NCI-H146 treated with DMSO at 0.1 percent for 48 hours (cell line): ENCODE measurements around the gene SLIT1.

Source experiments
- DNase-seq: peaks from one replicate; lab custom pipeline; 2025; ENCODE audit not compliant: unreplicated experiment; lab: John Stamatoyannopoulos, UW

Gene SLIT1

DNA sequence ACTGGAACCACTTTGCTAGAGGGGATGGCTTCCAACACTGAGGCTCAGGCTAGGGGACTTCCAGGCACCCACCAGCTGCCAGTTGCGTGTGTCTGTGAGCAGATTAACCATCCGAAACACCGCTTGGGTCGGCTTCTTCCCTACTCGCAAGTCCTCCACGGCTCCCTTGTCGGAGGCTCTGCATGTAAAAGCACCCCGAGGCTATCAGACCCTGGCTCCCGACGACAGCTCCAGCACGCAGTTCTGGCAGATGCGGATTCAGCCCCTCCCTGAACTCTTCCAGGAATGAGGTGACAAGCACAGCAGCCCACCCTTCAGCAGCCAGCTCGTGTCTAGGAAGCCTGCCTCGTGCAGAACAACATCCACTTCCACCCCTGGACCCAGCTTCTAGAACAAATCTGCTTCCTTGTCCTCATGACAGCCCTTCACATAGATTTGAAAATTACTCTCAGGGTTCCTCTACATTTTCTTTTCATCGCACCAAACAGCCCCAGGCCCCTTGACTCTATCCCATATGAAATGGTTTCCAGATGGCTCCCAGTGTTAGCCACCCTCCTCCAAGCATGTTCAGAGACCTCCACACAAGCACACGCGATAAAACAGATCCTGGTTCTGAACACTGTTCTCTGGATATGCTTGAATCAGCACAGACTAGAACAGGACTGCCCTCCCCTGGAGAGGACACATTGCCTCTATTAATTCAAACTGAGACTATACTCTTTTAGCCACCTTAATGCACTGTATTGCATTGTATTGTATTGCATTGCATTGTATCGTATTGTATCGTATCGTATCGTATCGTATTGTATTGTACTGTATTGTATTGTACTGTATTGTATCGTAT lies 44.6 kb downstream of the SLIT1 start:
- no peak for DNase-seq

DNA sequence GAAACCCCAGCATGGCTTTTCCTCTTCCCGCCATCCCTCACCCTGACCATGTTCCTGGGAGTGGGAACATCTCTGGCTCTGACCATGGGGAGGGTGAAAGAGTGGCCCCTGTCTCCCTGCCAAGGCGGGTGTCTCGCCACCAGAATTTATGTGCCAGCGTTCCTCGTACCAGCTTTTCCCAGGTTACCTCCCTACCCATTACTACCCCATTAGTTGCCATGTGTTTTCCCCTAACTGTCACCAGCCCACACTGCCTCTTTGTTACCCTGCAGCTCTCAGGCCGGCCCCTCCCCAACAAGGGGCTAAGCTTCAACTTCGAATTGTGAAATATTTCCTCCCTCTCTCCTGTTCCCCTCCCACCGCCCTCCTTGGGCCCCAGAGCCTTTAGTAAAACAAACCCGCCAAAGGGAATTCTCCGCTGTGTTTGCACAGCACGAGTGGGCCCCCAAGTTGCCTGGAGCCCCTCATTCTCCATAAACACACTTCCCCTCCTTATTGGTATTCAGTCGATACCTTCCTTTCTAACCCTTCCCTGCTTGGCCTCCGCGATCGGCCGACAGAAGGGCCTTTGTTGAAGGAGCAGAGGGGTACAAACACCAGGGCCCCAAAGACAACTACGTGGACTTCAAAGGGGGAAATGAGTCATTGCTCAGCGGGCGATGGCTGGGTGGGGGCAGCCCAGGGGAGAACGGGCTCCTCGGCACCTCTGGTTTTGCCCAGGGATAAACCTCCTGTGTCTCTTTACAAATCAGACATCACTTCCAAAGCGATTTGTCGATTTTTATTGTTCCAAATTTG lies 45.5 kb downstream of the SLIT1 start:
- no peak for DNase-seq

DNA sequence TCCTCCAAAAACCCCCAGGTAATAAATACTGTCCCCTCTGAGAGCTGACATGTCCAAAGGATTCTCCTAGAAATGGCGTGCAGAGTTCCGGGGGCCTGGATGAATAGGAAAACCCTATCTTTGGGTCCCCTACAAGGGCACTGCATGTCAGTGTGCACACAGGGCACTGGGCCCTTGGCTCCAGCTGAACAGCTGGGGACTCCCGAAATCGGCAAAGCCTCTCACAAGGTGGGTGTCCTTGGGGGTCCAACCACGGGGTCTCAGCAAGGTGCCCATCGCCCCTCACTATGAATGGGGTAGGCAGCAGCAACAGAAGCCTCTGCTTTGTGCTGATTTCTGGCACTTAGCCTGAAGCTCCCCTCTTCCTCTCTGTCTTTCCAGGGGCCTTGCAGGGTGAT lies 46.1 kb downstream of the SLIT1 start:
- DNase-seq: no peak

DNA sequence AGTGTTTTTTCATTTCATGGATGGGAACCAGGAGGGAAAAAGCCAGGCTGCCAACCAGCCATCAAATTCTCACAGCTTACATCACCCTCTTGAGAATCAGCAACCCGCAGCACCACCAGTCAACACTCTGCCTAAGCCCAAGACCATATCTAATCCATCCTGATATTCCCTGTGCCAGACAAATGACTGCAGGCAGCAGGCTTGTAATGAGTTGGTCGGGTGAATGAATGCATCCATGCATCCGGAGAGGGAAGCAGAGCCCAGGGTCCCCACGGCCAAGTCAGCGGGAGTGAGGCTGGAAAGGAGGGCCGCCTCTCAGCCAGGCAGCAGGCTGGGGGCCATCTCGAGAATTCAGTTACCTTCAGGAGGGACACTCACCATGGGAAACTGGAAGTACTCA lies 46.9 kb downstream of the SLIT1 start:
- DNase-seq: no peak

DNA sequence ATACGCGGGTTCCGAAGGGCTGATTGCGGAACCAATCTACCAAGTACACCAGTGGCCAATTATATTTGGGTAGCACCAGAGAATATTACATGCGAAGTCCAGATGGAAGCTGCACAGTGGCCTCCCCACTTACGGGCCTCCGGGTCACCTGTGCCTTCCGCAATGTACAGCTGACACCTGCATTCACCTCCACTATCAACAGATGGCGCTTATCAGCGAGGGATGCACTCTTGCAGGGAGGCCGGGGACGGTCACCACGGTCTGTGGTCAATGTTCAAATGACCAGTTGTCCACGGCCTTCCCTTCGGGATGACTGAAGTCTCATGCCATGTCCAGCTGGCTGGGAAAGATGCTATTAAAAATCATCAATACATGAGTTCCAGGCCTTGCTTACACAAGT lies 47.6 kb downstream of the SLIT1 start:
- DNase-seq: peak; percentile 30

DNA sequence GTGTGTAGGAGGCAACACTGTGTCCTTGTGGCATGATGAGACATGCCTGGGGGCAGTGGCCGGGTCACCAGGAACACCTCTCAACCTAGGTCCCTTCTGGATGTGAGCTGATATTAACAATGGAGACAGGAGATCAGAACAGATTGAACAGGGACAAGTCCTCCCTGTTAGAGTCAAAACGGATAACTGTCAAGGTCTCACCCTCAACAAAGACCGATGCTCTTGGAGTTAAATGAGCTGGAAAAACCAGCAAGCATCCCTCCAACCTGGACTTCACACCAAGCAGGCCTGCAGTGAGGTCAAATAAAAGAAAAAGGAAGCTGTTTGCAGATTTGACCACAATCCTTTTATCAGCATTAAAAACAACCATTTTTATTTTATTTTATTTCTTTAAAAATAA lies 49.0 kb downstream of the SLIT1 start:
- no peak for DNase-seq

DNA sequence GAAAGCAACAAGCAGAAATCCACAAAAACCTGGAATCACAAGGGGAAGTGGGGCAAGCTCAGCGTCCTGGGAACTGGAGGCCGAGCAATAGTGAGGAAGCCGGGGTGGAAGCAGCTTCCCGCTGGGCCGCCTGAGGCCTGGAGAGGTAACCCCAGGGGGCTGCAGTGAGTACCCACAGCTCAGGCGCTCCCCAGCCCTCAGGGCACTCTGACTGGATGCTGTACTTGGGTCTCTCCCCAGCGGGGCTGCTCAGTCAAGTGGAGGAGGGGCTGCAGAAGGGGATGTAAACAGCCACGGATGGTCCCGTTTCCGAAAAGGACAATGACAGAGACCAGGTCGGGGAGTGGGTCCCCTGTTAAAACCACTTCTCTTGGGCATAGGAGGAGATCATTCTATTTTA lies 50.3 kb downstream of the SLIT1 start:
- no peak for DNase-seq

DNA sequence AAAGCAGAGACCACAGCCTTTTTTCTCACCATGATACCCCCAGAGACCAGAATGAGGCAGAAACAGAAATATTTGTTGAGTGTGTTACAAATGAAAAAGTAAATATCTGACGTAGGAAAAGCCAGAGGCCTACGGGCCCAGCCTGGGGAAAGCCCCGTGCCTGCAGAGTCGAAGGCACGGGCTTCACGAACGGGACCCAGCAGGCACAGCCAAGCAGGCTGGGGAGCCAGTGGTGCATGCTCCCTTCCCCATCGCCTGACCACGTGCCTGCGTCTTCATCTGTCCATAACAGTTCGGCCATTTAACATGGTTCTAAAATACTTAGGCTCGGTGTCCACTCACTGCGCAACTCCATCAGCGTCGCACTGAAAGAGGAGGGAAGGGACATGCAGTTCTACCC lies 50.8 kb downstream of the SLIT1 start:
- no peak for DNase-seq

DNA sequence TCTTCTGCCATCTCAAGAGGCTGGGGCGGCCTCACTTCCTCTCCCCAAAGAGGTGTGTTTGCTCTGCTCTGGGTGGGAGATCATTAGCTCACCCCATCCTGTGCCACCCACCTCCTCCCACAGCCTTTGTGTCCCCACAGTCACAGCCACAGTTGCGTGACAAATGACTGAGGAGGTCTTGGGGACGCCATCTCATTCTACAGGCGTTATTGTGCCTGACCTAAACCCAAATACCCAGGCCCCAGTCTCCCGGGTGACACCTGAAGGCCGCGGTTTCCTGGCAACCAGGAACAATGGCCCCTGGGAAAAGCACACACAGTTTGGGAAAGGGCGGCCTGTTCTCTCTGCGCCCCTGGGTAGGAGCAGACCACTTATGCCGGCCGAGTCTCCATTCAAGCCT lies 51.6 kb downstream of the SLIT1 start:
- DNase-seq: no peak

DNA sequence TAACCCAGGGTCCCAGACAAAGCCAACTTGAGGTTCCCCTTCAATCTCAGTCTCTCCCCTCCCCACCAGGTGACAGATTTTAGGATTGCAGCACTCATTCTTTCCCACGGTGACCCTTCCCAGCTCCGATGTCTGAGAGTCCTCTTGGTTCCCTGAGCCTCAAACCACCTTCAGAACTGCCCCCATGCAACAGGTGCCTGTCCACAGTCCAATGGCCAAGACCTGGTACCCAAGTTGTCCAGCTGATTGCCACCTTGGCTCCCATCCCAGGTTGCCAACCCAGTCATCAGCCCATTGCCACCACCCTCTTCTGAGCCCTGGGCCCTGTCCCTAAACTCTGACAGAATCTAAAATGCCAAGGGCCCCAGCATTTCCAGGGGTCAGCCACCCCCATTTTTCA lies 53.5 kb downstream of the SLIT1 start:
- DNase-seq: no peak

DNA sequence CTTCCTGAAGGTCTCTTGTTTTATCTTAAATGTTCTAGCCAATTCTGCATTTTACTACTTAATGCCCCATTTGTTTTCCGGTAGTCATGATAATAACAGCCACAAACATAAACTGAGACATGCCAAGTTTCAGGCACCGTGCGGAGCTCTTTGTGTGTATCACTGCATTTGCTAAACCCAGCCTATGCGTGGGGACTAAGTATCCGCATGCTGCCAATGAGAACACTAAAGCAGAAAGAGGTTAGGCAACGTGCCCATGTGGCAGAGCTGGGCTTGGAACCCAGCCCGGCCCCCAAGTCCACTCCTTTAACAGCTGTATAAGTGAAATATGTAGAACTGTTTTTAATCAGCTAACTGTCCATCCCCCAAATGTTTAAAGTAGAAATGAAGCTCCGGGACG lies 54.1 kb downstream of the SLIT1 start:
- no peak for DNase-seq

DNA sequence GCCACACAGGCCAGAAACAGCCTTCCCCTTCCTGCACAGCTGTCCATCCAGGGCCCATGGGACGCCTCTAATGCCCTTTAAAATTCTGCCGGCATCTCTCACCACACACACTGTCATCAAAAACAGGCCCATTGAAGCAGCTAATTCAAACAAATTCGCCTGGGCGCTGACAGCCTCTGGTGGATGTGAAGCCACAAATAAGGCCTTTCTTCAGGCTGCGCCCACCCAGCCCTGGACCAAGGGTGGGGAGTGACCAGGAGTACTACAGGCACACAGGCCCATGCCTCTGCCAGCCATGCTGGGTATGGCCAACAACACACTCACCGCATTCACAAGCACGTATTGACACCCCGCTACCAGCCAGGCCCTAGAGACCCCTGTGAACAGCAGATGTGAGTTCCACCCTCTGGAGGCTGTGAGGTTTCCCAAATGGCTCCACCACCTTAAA lies 54.6 kb downstream of the SLIT1 start:
- no peak for DNase-seq

DNA sequence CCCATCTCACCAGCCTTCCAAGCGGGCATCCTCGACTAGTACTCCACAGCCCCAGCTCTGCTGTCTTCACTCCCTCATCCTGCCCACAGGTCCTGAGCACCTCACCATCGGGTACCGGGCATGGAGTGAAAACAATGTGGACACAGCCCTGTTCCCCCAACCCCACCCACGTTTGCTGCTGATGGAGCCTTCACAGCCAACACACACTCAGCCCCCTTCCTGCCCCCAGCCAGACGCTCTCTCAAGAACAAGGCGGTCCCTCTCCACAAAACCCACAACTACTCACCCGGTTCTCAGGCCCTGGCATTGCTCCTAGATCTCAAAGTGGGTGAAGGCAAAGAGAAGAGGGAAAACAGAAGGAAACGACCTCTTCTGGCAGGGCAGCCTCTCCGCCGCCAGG lies 56.1 kb downstream of the SLIT1 start:
- DNase-seq: no peak

DNA sequence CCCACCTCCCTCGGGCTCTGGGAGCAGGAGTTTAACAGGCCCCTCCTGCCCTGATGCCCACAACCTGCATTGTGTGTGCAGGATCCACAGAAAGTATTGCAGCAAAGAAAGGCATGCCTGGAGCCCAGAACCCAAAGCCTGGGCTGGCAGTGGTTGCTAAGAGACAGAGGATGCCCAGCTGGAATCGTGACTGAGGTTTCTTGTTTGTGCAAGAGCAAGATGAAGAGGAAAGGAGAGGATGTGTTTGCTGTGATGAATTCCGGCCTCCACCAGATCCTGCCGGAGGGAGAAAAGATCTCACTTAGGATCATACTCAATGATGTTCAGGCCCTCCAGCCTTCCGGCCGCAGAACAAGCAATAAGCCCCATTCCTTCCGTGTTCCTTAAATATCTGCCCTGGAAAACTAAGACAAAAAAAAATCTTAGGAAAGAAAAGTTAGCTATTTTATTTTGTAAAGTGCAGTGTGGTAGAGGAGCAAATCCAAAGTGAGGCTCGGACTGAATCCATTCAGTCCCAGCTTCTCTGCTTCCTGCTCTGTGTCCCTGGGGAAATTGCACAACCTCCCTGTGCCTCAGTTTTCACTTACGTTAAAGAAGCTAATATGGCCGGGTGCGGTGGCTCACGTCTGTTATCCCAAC lies 57.1 kb downstream of the SLIT1 start:
- DNase-seq: no peak

DNA sequence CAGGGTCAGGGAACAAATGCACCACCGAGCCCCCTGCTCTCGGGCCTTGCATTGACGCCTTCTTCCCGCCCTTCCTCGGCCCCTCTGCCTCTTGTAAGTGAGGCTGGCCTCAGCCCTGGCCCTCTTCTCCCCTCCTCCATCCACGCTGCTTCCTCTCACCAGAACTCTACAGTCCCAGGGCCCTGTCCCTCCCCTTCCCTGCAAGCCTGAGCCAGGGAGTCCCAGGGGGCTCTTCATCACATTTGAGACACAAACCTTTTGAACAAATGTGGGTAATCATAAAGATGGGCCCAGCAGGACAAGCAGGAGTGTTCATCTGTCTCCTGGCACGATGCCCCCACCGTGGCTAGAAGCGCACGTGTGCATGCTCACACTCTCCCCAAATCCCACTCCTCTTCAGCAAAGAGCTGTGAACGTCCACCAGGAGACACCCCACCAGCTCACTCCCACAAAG lies 57.7 kb downstream of the SLIT1 start:
- no peak for DNase-seq

DNA sequence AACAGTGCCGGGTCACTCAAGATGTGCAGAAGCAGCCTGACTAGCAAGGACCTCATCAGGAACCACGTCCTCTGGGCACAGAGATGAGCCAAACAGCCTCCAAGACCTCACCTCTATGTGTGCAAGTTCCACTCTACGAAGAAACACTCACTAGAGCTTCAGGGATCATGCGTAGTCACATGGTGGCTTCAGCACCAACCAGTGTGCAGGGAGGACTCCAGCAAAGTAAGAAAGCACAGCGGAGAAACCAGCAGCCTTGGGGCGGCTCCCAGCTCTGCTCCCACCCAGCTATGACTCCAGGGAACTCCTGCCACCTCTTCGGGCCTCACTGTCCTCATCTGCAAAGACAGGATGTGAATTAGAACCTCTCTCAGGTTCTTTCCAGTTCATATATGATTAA lies 58.2 kb downstream of the SLIT1 start:
- no peak for DNase-seq

DNA sequence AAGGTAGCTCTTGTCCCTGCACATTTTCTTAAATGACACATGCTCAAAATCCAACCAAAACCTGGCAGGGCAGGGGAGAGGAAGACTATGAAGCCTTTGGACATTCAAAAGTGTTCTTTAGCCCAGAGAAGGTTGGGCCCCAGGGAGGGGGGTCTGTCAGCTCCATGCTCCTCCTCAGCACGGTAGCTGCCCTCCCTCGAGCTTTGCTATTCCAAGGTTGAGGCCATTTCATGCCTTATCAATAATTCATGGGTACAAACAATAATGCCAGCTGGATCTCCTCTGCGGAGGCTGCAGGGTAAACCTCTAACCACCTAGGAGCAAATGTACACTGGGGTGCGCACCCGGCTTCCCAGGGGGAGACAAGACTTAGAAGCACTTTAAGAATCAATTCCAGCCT lies 61.5 kb downstream of the SLIT1 start:
- peak; percentile 8 for DNase-seq

DNA sequence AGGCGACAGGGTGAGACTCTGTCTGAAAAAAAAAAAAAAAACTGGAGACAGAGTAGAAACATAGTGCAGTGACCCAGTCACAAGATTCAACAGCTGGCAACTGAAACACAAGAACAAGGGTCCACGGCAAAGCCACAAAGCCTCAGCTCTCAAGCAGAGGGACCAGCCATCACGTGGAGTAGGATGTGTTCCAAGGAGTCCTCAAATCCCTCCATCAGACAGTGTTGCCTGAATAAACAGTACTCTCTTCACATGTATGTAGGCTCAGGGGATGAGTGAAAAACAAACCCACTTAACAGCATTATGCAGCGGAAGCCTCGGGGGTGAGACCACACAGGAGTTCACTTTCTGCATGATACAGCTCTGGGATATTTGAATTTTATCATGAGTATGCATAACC lies 62.0 kb downstream of the SLIT1 start:
- DNase-seq: no peak

DNA sequence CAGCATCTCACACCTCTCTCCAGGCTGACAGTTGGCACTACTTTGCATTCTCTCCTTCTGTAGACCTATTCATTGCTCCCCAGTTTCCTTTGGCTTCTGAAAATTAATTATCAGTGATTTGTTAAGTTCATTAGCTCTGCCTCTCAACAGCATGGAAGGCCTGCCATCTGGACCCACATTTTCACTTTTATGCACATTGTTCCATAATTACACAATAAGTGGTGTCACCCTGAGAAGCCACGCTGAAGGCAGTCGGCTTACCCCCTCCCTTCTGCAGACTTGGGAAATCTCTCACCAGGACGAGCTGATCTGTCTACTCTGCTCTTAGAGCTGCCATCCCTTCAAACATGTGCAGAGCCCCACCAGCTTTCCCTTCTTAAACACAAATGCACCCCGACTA lies 64.7 kb downstream of the SLIT1 start:
- no peak for DNase-seq

DNA sequence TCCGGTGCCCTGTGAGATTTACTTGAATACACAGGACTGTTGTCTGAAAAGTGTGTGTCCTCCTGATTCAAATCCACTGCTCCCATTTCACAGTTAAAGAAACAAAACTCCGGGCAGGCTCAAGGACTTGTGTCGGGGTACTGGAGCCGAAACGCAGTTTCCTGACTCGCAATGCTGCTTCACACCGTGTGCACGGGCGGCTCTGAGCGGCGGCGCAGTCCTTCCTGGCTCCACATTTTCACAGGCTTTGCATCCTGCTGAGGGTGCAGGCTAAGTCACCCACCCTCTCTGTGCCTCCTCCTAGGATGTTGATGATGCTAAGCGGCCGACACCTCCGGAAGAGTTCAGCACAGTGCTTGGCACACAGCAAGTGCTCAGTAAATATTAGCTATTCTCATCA lies 65.4 kb downstream of the SLIT1 start:
- DNase-seq: no peak

DNA sequence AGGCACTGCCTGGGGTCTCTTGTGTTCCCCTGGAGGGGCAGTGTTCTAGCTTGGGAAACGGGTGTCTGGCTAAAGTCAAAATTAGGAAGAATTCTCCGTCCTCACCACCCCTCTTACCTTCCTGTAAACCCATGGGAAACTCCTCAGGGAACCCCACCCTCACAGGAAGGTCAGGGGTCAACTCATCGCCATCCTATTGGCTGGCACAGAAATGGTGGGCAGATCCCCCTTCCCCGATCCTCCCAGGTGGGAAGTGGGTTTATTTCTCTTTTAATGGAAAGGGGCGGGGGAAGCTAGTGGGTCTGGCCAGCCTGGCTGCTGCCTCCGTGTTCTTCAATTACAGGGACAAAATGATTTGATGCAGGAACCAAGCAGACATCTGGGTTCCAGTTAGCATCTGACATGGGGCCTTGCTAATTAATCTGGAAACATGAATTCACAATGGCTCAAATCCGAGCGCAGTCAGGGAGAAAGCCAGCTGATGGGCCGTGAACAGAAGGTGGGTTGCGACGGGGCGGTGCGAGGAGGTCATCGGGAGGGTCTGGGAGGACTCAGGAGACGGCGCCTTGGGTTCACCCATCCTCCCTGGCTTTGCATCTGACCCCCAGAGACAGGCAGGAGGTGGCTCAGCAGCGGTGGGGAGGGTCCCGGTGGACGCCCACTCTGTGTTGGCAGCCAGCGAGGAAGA lies 66.6 kb downstream of the SLIT1 start:
- DNase-seq: no peak
